Chondrocyte (in vitro differentiated cells): ENCODE results near the gene SEZ6. TPM values are rescaled to one million over a fixed set of nuclear protein-coding genes. Genes with fewer than 3 reads are reported as not detected.

Source experiments
- DNase-seq: peaks from one replicate; pipeline ENCODE4 v3.0.0; 2021; ENCODE audit warnings: mixed read lengths, low spot score
- H3K27ac Mint-ChIP-seq: one replicate; pipeline ENCODE4 v1.8.0; 2021; ENCODE audit warnings: mild to moderate bottlenecking, moderate library complexity, mixed read lengths; ENCODE audit not compliant: unreplicated experiment
- H3K27me3 Mint-ChIP-seq: 2 replicates; pipeline ENCODE4 v1.8.0; 2021; ENCODE audit warnings: low read depth, mixed read lengths
- H3K36me3 Mint-ChIP-seq: 2 replicates; pipeline ENCODE4 v1.8.0; 2021; ENCODE audit warnings: low read depth, mixed read lengths
- H3K4me1 Mint-ChIP-seq: 2 replicates; pipeline ENCODE4 v1.8.0; 2021; ENCODE audit warnings: low read depth, mild to moderate bottlenecking, mixed read lengths
- H3K4me3 Mint-ChIP-seq: one replicate; pipeline ENCODE4 v1.8.0; 2021; ENCODE audit warnings: mild to moderate bottlenecking, moderate library complexity, mixed read lengths; ENCODE audit not compliant: unreplicated experiment
- H3K9me3 Mint-ChIP-seq: 2 replicates; pipeline ENCODE4 v1.8.0; 2021; ENCODE audit warnings: low read depth, mixed read lengths
- long read RNA-seq: library from polyadenylated mRNA; stranded (forward); transcript quantifications from one replicate; pipeline ENCODE4 v2.0.0, GENCODE V29; 2021
- total RNA-seq: library from RNA; stranded (reverse); gene quantifications from 3 replicates; pipeline ENCODE4 v1.2.1, GENCODE V29; 2021
- TF ChIP-seq, protein P1 (sequence below): fragments of 200-600 bp; sonication (generic); IDR thresholded peaks from 2 replicates; pipeline ENCODE4 v1.5.0; 2021; ENCODE audit warnings: antibody characterized with exemption, mild to moderate bottlenecking, moderate library complexity

Gene SEZ6, protein sequence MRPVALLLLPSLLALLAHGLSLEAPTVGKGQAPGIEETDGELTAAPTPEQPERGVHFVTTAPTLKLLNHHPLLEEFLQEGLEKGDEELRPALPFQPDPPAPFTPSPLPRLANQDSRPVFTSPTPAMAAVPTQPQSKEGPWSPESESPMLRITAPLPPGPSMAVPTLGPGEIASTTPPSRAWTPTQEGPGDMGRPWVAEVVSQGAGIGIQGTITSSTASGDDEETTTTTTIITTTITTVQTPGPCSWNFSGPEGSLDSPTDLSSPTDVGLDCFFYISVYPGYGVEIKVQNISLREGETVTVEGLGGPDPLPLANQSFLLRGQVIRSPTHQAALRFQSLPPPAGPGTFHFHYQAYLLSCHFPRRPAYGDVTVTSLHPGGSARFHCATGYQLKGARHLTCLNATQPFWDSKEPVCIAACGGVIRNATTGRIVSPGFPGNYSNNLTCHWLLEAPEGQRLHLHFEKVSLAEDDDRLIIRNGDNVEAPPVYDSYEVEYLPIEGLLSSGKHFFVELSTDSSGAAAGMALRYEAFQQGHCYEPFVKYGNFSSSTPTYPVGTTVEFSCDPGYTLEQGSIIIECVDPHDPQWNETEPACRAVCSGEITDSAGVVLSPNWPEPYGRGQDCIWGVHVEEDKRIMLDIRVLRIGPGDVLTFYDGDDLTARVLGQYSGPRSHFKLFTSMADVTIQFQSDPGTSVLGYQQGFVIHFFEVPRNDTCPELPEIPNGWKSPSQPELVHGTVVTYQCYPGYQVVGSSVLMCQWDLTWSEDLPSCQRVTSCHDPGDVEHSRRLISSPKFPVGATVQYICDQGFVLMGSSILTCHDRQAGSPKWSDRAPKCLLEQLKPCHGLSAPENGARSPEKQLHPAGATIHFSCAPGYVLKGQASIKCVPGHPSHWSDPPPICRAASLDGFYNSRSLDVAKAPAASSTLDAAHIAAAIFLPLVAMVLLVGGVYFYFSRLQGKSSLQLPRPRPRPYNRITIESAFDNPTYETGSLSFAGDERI
- 0.35 to 0.46 TPM in 2 of 3 replicates, not detected in the other for total RNA-seq
- long read RNA-seq, partial matches to known transcripts = 0 of 2 reads
- long read RNA-seq, other reads (novel, unspliced or antisense) = 2 of 2 reads

DNA sequence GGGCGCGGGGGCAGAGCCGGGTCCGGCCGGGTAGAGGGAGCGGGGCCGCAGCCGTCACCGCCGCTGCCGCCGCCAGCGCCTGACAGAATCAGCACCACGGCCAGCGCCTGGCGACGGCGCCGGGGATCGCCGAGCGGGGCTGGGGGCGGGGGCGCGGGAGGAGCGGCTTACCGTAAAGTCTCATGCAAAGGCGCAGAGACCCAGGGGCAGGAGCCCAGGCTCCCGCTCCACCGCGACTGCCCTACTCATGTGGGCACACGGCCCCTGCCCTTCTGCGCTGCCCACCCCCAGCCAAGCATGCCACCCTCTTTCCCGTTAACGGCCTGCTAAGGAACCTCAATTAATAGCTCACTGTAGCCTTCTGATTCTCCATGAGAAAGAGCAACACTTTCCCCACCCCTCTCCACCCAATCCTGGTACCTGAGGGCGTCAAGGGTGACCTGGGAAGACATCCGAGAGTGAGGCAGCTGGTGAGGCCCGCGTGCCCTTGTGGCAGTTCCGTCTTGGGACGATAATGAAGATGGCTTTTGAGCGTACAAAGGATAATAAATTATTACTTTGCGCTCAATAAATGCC is at the start of gene SEZ6:
TSS of gene SEZ6 (minus strand) at position 98 of the 576 bp plus-strand sequence. CDS start 164 bp downstream, outside the sequence.
- Mint-ChIP-seq H3K36me3 (no peaks in the 10 kb centered on the region), H3K27me3 (peaks cover 52% of the 10 kb centered on the region), H3K27ac (no peak within 1 kb of the TSS), H3K4me3 (no peak within 1 kb of the TSS), H3K9me3 (no peaks in the 10 kb centered on the region), H3K4me1 (peaks cover 11% of the 10 kb centered on the region)
- TF ChIP-seq, protein P1, sequence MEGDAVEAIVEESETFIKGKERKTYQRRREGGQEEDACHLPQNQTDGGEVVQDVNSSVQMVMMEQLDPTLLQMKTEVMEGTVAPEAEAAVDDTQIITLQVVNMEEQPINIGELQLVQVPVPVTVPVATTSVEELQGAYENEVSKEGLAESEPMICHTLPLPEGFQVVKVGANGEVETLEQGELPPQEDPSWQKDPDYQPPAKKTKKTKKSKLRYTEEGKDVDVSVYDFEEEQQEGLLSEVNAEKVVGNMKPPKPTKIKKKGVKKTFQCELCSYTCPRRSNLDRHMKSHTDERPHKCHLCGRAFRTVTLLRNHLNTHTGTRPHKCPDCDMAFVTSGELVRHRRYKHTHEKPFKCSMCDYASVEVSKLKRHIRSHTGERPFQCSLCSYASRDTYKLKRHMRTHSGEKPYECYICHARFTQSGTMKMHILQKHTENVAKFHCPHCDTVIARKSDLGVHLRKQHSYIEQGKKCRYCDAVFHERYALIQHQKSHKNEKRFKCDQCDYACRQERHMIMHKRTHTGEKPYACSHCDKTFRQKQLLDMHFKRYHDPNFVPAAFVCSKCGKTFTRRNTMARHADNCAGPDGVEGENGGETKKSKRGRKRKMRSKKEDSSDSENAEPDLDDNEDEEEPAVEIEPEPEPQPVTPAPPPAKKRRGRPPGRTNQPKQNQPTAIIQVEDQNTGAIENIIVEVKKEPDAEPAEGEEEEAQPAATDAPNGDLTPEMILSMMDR = no peak
- DNase-seq = no peak

DNA sequence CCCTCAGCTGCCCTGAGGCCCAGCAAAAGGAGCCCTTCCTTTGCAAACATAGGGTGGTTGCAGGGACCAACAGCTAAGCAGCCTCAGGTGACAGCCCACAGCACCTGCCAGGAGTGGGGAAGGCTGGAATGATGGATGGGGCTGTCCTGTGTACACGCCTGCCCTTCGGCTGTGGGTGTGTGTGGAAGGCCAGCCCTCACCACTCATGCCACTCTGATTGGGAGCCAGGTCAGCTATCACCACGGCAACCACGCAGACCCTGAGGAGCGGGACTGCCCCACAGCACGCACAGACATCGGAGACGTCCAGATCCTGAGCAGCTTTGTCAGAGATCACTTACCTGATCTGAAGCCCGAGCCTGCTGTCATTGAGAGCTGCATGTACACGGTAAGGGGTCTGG is 49.0 kb upstream of the SEZ6 start:
- TF ChIP-seq, protein P1 = no peak
- Mint-ChIP-seq H3K4me3 (no peak overlapping the region), H3K9me3 (no peaks in the 10 kb centered on the region), H3K4me1 (peaks cover 5% of the 10 kb centered on the region), H3K36me3 (no peaks in the 10 kb centered on the region), H3K27me3 (peaks cover 18% of the 10 kb centered on the region), H3K27ac (no peak overlapping the region)
- no peak for DNase-seq

DNA sequence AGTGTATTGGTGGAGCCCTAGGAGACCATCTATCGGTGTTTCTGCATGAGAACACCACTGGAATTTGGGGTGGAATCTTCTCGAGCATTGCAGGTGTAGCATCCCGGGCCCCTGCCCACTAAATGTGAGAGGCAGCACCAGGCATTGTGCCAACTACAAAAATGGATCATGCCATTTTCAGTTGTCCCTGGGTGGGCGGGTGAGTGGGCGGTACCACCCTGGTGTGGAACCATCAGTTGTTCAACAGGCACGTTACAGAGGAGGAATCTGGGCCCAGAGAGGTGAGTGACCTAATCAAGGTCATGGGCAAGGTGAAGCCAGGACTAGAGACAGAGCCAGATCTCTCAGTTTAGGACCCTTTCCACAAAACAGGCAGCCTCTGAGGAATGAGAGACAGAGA is 45.9 kb upstream of the SEZ6 start:
- no peak overlapping the region for H3K27ac Mint-ChIP-seq

DNA sequence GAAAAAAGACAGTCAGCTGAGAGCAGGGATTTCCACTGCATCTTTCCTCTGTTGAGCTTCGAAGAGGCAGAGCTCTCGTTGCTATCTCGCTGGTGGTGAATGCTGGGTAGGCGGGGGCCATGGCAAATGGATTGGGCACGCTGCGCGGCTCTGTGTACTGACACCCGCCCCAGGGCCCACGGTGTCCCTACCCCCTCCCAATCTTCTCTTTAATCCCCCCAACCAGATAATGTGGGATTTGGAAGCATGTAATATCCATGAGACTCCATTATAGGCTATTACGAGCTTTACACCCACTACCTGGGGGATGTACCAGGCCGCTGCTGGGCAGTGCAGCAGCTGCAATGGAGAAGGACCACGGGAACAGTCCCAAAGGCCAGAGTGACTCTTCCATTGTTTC is 45.4 kb upstream of the SEZ6 start:
- Mint-ChIP-seq H3K27me3 (peaks cover 11% of the 10 kb centered on the region), H3K36me3 (no peaks in the 10 kb centered on the region), H3K4me1 (peaks cover 20% of the 10 kb centered on the region), H3K9me3 (no peaks in the 10 kb centered on the region), H3K4me3 (no peak overlapping the region), H3K27ac (no peak overlapping the region)
- TF ChIP-seq, protein P1 = no peak
- no peak for DNase-seq

More for the DNA sequence above, 45.9 kb upstream of the SEZ6 start:
- DNase-seq = peak; percentile 30
- no peak overlapping the region for H3K4me3 Mint-ChIP-seq
- H3K4me1 Mint-ChIP-seq = peaks cover 20% of the 10 kb centered on the region
- TF ChIP-seq, protein P1 = no peak
- peaks cover 13% of the 10 kb centered on the region for H3K27me3 Mint-ChIP-seq
- no peaks in the 10 kb centered on the region for H3K36me3 Mint-ChIP-seq
- H3K9me3 Mint-ChIP-seq = no peaks in the 10 kb centered on the region
